HG02798 (cell line): ENCODE results near the gene LCN12.

Experiments used
- ATAC-seq: cut with Tn5 transposase; IDR thresholded peaks from one replicate; pipeline ENCODE4 v1.9.1; 2021; ENCODE audit warnings: mild to moderate bottlenecking; ENCODE audit not compliant: unreplicated experiment, poor library complexity

Gene LCN12

GRCh38 chr9:136956604-136957003 is 4.5 kb downstream of the LCN12 start:
- no peak for ATAC-seq

DNA sequence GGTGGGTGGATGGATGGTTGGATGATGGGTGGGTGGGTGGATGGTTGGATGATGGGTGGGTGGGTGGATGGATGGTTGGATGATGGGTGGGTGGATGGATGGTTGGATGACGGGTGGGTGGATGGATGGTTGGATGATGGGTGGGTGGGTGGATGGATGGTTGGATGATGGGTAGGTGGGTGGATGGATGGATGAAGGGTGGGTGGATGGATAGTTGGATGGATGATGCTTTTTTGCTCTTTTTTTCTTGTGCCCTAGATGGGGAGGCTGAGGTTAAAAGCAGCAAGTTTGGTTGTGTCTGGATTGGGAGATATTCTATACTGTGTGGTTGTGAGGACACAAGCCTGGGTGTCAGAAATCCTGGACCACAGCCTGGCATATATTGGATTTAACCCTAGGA is 5.4 kb downstream of the LCN12 start:
- no peak for ATAC-seq

- ATAC-seq = no peak
Measured at GRCh38 chr9:136957901-136958300, 5.8 kb downstream of the LCN12 start.

- ATAC-seq = no peak
Measured at GRCh38 chr9:136958473-136958872, 6.4 kb downstream of the LCN12 start.

DNA sequence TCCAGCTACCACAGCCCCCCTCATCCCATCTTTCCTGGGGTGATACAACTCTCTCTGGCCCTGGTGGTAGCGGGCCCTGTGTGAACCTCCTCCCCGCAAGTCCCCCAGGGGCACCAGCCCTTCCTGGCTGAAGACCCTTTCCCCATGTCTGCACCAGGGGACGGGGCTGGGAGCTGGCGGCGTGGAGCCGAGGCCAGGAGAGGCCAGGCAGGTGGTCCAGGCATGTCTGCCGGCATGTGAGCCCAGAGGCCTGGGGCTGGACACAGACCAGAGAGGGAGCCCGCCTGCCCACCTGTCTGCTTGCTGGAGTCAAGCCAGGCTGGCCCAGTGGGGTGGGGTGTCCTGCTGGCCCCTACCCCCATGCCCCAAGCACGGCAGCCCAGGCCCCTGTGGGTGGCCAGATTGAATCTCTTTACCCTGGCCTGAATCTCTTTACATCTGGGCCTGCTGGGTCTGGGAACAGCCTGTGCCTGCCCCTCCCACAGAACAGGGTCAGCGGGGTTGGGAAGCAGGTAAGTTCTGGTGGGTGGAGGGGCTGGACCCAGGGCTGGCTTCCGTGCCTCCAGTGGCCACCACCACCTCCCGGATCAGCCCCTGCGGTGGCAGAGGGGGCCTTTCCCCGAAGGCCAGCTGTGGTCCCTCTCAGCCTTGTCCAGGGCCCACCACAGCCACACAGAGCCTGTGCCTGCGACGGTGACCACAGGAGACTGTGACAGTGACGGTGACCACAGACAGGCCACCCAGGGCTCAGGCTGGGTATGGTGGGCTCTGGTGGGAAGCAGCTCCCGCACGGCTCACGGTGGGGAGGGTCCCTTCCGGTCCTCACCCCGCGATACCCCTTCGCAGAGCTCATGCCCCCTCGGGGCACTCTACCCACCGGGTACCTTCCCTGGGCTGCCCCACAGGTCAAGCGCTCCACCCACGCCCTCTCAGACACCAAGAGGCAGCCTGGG is 7.1 kb downstream of the LCN12 start:
- ATAC-seq = no peak

GRCh38 chr9:136960212-136960937 is 8.3 kb downstream of the LCN12 start:
- no peak for ATAC-seq

GRCh38 chr9:136960938-136961275 is 8.8 kb downstream of the LCN12 start:
- no peak for ATAC-seq

GRCh38 chr9:136961279-136962065 is 9.4 kb downstream of the LCN12 start:
- ATAC-seq = no peak

DNA sequence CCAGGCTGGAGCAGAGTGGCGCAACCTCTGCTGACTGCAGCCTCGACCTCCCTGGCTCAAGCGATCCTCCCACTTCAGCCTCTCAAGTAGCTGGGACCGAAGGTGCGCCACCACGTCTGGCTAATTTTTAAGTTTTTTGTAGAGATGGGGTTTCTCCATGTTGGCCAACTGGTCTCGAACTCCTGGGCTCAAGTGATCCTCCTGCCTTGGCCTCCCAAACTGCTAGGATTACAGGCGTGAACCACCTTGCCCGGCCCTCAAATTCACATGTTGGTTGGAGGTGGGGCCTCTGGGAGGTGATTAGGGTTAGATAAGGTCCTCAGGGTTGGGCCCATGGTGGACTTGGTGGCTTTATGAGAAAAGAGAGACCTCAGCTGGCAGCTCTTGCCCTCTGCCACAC is 10.1 kb downstream of the LCN12 start:
- no peak for ATAC-seq

- no peak for ATAC-seq
Measured at GRCh38 chr9:136962701-136963248, 10.7 kb downstream of the LCN12 start.

DNA sequence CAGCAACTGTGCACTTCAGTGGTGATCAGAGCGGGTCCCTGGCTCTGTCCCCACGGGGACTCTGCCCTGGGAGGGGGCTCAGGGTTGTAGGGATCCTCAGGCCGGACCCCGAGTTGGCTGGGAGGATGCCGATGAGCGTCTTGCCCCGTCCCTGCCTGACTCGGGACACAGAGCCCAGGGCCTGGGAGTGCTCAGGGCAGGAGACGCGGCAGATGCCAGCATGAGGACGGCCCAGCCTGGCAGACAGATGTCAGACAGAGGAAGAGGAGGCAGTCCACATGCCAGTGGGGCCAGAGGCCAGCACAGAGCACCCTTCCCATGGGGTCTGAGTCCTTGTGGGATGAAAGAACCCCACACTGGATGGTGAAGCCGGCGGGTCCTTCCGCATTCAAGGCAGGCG is 11.3 kb downstream of the LCN12 start:
- ATAC-seq = no peak

- no peak for ATAC-seq
Measured at GRCh38 chr9:136963751-136964150, 11.7 kb downstream of the LCN12 start.

GRCh38 chr9:136964171-136964689 is 12.2 kb downstream of the LCN12 start:
- ATAC-seq = no peak

DNA sequence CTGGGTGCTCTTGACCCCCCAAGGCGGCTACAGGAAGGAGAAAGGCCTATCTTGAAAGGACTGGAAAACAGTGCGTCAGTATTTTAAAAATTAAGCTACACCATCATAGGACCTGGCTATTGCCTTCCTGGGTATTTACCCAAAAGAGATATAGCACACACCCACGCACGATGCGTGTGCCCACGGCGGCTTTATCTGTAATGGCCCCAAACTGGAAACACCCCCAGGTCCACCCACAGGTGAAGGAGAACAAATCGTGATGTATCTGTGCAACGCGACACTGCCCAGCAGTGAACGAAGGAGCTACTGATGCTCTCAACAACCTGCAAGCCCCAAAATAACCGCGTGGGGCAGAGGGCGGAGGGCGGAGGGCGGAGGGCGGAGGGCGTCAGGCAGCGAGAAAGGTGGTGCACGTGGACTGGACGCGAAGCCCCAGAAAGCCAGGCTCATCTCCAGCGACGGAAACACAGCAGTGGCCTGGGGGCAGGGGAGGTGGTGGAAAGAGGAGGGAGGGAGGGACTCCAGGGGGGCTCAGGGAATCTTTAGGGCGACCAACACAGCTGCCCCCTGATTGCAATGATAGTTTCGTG is 12.9 kb downstream of the LCN12 start:
- ATAC-seq = no peak

DNA sequence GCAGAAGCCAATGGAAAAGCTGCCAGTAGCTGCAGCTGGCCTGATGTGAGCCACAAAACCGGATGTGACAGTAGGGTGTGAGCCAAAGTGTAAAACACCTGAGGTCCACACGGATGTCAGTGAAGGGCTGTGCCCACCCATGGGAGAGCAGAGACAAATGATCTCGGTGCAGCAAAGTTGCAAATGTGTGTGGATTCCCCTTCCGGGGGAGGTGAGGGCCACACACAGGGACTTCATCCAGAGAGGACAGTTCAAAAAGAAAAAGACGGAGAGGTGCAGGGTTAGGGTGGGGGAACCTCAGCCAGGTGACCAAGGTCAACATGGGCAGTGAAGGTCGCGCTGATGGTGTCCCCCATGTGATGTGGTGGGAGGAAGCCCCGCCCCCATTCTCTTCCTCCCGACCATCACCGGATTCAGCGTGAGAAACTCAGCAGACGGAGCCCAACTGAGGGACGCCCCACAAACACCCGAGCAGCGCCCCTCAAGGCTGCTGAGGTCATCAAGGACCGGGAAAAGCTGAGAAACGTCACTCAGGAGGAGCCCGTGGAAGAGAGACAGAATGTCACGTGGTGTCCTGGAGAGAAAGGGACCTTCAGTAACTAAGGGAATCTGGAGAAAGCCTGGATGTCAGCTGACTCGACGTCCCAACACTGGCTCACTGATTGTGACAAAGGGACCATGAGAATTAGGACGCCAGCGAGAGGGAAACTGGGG is 13.9 kb downstream of the LCN12 start:
- no peak for ATAC-seq

DNA sequence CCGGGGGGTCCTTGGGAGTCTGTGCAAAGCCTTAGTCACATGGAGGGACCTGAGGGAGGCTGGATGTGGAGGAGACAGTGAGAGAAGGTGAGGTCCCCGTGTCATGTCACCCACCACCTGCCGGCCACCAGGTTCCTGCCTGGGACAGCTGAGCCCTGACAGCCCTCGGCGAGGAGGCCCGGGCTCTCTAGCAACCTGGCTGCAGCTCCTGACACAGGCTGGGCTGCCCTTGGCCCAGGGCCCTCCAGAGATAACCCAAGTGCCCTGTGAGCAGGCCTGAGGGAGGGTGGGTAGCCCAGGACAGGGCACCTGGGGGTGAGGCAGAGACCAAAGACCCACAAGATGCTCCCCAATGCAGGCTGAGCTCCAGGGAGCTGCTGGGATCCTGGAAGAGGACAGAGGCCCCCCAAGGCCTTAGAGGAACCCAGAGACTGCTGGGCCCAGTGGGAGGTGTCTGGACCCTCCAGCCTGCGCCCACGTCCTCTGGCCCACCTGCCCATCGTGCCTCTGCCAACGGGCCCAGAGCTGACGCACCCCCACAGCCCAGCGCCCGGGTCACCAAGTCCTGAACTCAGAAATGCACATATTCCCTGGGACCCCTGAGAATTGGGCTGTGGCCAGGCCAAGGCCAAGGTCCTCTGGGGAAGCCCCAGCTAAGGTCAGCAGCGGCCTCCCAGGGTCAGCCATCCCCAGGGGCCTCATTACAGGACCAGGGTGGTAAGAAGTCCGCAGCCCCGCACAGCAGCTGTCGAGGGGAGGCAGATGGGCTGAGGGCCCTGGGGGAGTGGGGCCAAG is 16.5 kb downstream of the LCN12 start:
- no peak for ATAC-seq

DNA sequence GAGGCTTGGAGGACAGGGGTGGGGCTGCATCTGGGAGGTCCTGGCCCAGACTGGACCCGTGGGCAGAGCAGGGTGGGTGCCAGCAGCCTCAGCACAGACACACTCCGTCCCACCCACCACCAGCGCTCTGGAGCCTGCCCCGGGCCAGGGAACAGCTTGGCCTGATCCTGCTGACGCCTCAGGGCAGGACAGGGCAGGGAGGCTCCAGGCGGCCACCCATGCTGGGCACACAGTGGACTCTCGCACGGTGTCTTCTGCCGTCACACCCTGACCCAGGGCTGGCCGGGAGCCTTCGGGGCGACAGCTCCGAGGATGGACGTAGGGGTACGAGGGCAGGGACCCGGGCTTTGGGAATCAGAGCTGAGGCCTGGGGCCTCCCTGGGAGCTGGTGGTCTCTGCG is 17.1 kb downstream of the LCN12 start:
- no peak for ATAC-seq

DNA sequence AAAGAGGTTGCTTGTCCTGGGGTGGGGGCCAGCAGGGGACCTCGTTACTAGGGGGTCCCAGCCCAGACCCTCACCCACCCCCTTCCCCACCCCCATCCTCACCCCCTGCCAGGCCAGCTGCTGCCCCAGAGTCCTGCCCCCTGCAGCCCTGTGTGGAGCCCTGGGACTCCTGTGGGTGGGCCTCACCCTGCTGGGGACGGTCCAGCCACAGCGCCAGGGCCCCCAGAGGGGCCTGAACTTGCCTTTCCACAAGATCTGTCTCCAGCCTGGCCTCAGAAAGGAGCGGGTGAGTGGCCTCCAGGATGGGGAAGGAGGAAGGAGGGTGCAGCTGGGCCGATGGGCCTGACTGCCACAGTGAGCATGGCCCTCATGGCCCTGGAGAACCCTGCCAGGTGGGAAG is 17.7 kb downstream of the LCN12 start:
- ATAC-seq = no peak

- ATAC-seq = no peak
Measured at GRCh38 chr9:136970361-136970760, 18.3 kb downstream of the LCN12 start.
